ENCODE results near the gene SCAANT1.

The SCAANT1 gene

DNA sequence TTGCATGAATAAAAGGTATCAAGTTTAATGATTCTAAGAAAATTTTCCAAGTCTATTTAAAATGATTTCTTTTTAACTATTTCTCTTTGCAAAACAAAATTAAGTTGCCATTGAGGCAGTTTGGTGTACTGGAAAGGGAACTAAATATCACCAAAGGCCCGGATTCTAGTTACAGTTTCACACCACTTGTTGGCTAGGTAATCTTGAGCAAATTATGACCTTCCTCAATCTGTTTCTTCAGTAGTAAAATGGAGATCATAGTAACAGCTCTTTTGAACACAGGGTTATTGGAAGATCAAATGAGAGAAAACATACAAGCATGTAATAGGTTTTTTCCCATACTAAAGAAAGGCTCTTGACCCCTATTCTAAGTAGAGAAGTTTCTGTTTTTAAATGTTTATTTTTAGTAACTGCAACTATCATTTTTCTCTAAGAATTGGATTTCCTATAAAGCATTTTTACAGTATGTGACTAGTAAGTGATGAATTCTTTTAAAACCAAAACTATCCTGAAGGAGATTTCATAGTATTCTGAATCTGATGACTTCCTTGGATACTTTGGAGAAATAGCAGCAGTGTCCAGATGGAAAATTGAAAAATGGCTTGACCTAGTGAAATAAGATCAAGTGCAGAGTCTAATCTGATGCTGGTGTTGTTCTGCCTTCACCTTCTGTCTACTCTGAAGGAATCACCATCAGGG, 15.7 kb downstream of the SCAANT1 start:
- DNase-seq = no peak

DNA sequence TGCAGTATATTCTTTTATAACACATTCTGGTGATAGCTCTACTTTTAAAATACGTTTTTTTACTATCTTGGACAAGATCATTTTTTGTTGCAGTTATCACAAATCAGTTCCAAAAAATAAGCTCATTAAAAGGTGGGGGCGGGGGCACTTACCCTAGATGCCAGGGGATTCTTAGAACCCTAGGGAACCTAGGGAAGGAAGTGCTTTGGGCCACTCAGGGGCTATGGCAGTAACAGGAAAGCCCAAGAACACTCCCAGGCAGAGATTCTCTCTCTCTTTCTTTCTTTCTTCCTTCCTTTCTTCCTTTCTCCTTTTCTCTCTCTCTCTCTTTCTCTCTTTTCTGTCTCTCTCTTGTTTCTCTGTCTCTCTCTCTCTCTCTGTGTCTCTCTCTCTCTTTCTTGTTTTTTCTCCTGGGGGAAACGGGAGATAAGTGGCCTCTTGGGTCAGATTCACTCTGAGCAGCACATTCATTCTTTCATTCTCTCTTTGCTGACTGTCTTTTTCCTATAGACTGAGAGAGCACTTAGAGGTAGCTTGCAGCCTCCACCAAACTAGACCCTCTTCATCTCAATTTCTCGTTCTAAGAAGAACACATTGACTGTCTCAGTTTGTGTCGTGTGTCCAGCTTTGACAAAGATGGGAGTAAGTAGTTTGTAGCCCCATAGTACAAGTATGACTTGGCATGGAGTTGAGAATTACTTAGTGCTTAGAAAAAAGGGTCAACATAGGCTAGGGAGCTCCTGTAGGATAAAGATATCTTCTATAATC, 16.6 kb downstream of the SCAANT1 start:
- DNase-seq = no peak

DNA sequence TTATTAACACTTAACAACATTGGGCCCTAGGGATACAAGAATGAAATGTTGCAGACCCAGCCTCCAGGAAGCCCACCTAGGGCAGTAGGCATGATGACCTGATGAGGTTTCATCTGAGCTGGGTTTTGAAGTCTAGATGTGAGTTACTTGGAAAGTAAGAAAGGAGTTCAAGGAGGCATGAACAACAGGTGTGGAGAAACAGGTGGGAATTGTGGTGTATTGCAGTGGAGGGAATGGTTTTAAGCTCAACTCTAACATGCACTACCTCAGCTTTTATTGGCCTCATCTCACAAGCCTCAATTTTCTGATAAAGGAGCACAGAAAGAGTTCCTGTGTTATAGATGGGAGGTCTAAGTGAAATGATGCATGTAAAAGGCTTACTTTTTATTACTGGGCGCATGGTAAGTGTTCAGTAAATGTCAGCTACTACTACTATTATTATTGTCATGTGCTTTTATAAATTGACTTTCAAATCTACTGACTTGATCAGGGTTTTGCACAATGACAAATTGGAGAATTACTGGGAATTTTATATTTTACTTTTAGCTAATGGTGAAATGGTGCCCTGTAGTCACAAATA, 19.3 kb downstream of the SCAANT1 start:
- DNase-seq = no peak

GRCh38 chr3:63891518-63891917, 20.7 kb downstream of the SCAANT1 start:
- DNase-seq = no peak

DNA sequence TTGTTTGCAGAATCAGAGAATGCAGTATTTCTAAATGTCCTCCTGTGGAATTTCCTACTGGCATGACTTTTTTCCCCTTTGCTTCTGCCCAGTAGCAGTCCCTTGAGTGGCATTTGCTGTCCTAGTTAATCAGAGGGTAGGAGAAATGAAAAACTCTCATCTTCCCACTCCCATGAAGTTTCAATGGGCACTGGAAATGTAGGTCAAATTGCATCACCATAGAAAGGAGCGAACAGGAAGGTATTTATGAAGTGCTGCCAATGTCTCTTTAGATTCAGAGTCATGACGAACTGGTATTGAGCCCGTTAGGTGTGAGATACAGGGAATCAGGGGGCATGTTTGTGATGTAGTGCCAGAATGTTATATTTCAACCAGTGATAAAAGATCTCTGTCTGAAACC, 25.3 kb downstream of the SCAANT1 start:
- DNase-seq = no peak

- DNase-seq = no peak
Measured at GRCh38 chr3:63880653-63881052, 31.5 kb downstream of the SCAANT1 start.

- no peak for DNase-seq
Measured at GRCh38 chr3:63878394-63879060, 33.7 kb downstream of the SCAANT1 start.

DNA sequence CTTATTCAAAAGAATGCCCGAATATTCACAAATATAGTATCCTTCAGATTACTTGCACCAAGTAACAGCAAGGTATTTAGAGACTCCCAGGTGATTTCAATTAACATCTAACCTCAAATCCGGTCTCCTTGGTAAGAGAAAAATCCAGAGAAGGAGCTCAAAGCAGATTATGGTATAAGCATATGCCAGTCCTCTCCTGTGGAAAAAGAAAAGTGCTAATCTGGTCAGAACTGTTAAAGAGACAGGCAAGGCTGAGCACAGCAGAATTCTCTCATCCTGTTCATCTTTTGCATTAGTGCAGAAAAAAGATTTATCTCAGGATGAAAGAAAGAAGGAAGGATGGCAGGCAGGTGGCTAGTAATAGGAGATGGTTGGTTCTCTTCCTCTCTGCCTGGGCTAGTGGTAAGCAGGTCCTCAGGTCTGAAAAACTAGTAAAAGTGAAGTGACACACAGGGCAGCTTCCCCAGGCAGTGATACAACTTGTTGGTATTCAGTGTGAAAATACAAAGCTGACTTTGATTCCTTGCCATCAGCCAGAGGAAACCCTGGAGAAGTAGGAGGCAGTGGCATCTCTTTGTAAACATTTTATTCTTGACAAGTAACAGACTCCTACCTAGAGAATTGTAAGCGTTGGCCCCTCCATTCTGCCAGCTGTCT, 34.3 kb downstream of the SCAANT1 start:
- DNase-seq = no peak

- no peak for DNase-seq
Measured at GRCh38 chr3:63876260-63876659, 35.9 kb downstream of the SCAANT1 start.

DNA sequence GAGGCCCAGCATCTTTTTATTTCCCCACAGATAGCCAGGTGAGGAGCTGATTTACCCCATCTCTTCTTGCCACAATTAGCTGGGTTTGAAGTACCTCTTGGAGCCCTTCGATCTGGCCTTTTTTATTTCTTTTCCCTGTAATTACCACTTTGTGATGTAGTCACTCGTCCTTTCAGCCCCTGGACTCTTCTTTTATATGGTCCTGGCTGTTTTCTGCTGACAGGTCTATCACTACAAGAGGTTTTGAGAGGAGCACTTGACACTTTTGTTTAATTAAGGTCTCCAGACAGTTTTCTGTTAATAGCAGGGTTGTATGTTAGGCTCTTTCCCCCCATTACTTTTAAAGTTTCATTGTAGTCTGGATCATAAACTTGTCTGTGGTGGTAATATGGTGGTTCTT, 36.7 kb downstream of the SCAANT1 start:
- DNase-seq = no peak

GRCh38 chr3:63874769-63875168, 37.4 kb downstream of the SCAANT1 start:
- peak in 1 of 2 donors; percentile 63 for DNase-seq

DNA sequence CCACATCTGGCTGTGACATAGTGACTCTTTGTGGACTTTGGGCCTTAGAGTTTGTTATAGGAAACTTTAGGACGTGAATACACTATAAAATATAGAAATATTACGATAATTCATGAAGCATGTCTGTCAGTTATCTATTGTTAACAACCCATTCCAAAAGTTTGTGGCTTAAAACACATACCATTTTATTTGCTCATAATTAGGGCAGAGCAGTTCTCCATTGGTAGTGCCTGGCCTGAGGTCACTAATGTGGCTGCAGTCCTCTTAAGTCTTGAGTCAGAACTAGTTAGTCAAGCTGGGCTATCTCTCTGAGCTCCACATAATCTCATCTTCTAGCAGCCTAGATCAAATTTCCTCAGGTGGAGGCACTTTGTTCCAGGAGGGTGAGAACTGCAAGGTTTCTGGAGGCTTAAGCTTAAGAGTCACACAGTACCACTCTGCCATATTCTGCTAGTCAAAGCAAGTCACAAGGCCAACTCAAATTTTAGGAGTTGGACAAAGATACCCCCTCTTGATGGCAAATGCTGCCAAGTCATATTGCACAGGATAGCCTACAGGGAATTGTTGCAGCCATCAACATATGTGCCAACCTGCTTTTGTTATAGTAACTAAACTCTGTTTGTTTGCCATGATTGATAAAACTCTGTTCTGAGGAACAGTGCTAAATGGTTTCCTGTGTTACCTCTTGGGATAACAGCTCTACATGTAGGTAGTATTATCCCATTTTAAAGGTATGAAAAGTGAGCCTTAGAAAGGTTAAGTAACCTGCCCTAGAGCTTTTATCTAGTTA, 39.9 kb downstream of the SCAANT1 start:
- DNase-seq = no peak

GRCh38 chr3:63870615-63871005, 41.6 kb downstream of the SCAANT1 start:
- DNase-seq = no peak

DNA sequence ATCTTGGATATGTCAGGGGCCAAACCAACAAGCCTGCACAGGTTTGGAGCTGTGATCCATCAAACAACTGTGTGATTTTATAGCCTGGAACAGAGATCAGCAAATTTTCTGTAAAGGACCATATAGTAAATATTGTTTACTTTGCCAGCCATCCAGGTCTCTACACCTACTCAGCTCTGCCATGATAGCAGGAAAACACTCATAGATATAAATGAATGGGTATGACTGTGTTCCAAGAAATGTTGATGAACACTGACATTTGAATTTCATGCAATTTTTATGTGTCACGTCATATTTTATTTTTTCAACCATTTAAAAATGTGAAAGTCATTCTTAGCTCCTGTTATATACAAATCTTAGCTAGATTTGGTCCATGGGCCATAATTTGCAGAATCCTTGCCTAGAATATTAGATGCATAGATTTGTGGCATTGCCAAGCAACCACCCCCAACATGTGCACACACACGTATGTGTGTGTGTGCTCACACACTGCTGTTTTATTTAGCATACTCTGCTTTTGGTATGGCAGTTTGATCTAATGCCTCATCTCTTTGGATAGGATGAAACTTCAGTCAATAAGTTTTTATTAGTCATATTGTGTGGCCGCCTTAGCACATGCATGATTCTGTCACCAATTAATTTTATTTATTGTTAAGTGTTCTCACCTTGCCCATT, 42.1 kb downstream of the SCAANT1 start:
- DNase-seq = no peak

DNA sequence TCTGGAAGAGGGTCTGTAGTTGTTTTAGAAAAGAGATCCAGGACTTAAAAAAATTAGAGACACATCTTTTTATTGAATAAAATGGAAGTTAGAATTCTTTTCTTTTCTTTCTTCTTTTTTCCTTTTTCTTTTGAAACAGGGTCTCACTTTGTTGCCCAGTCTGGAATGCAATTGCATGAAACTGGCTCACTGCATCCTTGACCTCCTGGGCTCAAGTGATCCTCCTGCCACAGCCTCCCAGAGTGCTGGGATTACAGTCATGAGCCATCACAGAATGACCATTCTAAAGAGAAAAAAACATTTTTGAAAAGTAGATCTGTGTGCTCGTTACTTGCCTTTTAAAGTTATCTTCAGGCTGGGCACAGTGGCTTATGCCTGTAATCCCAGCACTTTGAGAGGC, 45.0 kb downstream of the SCAANT1 start:
- DNase-seq = no peak

DNA sequence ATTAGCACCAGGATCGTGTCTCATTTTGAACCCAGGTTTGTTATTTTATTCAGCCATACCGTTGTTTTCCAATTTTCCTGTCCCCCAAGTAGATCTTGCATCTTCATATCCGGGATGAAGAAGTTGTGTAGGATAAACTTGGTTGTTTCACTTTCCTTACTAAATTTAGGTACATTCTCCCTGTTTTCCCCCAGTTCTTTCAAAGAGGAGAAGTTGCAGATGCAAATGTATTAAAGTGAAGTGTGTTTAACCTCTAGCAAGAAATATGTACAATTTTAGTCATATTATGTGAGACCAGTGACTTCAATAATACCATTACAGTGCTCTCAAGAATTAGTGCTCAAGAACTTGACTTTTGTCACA, 47.2 kb downstream of the SCAANT1 start:
- DNase-seq = peak; percentile 38 to 71

DNA sequence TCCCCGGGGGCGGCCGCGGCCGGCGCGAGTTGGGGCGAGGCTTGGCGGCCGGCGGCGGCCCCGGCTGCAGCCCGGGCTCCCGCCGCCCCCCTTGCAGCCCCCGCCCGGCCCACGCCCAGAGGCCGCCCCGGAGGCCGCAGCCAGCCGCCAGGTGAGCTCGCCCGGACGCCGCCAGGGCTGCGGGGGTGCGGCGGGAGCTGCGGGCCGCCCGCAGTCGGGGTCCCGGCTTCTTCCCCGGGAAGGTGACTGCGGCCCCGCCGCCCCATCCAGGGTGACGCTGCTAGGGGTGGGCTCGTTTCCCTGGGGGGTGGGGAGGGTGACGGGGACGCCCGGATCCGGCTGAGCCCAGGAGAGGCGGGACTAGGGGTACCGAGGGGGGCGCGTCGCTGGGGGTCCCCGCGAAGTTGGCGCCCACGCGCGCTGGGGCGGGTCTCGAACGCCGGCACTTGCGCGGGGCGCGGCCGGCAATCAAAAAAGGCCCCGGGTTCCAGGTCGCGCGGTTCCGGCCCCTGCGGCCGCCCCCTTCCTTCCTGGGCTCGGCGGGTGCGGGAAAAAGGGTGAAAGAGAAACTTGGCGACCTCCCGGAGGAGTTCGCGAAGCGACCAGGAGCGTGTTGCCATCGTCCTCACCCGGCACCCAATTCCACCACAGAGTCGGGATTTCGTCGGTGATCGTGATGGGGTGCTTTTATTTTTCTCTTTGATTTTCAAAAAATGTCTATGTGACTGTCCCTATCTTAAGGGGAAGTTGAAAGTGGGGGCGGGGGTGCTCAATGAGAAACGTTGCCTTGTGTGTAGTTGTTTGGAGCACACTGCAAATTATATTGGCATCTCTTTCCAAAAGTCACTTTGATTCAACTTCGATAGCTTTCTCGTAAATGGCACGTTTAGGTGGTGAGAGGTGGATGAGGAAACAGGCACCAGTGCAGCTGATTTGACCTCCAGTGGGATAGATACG, 47.9 kb downstream of the SCAANT1 start:
- DNase-seq = peak; percentile 47 to 59

DNA sequence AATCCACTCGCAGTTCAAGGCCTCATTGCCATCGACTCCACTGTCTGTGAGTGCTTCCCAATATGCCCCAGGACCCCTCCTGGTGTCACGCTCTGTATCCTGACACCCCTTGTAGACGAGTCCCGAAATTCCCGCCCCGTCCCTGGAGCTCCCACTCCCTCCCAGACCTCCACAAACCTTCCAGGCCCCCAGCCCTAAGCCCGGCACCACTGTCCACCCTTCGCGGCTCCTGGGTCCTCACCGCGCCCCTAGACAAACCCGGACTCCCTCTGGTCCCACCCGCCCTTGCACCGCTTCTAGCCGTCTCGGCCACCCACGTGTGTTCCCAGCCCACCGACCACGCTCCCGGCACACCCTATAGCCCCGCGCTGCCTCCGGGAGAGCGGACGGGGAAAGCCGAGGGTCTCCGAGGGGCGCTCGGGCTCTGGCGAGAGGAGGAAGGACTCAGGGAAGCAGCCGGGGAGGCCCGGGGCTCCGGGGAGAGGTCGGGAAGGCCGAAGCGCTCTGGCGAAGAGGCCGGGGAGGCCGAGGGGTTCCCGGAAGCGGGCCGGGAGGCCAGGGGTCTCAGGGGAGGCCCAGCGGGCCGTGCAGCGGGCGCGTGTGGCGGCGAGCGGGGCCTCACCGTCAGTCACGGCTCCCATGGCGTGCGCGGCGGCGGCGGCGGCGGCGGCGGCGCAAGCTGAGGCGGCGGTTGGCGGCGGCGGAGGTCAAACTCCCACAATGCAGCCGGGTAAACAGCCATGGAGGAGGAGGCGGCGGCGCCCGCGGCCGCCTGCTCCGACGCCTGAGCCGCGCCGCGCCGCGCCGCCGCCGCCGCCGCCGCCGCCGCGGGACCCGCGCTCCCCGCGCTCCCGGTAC, 48.8 kb downstream of the SCAANT1 start, which contains the start of the genes ATXN7 and THOC7:
ATXN7 (plus strand) TSS at position 718 of the 858 bp plus-strand sequence. CDS start 48,732 bp downstream, outside the sequence.
THOC7 (minus strand) TSS at position 656 of the 858 bp plus-strand sequence; CDS start at position 641, 15 bp downstream.
- peak; percentile 33 to 59 for DNase-seq

- DNase-seq = no peak
Measured at GRCh38 chr3:63862804-63863149, 49.4 kb downstream of the SCAANT1 start.
